IgD-negative memory B cell (primary cell): ENCODE measurements around the gene AP3S2. TPM values are rescaled to one million over a fixed set of nuclear protein-coding genes. Genes with fewer than 3 reads are reported as not detected.
"Not testable (repeated sequence)": the region's sequence is repeated elsewhere in the genome, so short reads cannot be mapped to it uniquely, and the experiment has no call there.

Experiments
- H3K27ac Mint-ChIP-seq, 3 donors: one replicate each; pipeline ENCODE4 v1.8.0; 2020 to 2022; ENCODE audit warnings: mild to moderate bottlenecking in 3 of 3, mixed read lengths in 3 of 3, moderate library complexity in 1 of 3
- H3K27me3 Mint-ChIP-seq: one replicate; pipeline ENCODE4 v1.8.0; 2021; ENCODE audit warnings: mixed read lengths
- H3K36me3 Mint-ChIP-seq: one replicate; pipeline ENCODE4 v1.8.0; 2020; ENCODE audit warnings: mild to moderate bottlenecking, mixed read lengths
- H3K4me1 Mint-ChIP-seq, 3 donors: one replicate each; pipeline ENCODE4 v1.8.0; 2020 to 2022; ENCODE audit warnings: mixed read lengths in 3 of 3, mild to moderate bottlenecking in 1 of 3
- H3K4me3 Mint-ChIP-seq, 4 donors: one replicate each; pipeline ENCODE4 v1.8.0; 2020 to 2022; ENCODE audit warnings: mild to moderate bottlenecking in 4 of 4, mixed read lengths in 4 of 4, moderate library complexity in 3 of 4
- H3K9me3 Mint-ChIP-seq, 3 donors: one replicate each; pipeline ENCODE4 v1.8.0; 2020 to 2021; ENCODE audit warnings: mixed read lengths in 3 of 3, mild to moderate bottlenecking in 1 of 3
- polyA plus RNA-seq: library from polyadenylated mRNA; unstranded; fragments of 300-500 nt; fragmentation: Illumina TruSeq; gene quantifications from one replicate; pipeline ENCODE4 v1.2.3, GENCODE V29; 2021

AP3S2 gene
- polyA plus RNA-seq: 29.7 TPM

- no peaks in the 10 kb centered on the region for H3K9me3 Mint-ChIP-seq
- peak within 1 kb of the TSS; percentile 95 to 98 (median 97) for H3K4me3 Mint-ChIP-seq
- H3K36me3 Mint-ChIP-seq: peaks cover 4% of the 10 kb centered on the region
- H3K27ac Mint-ChIP-seq: peak within 1 kb of the TSS; percentile 84 to 94 (median 93)
- no peaks in the 10 kb centered on the region for H3K27me3 Mint-ChIP-seq
- peaks cover 20 to 27% (median 24%) of the 10 kb centered on the region in 3 donors for H3K4me1 Mint-ChIP-seq
Observed at GRCh38 chr15:89893696-89894447, at the start of gene AP3S2. Gene AP3S2, minus strand, starts transcription at chr15:89893994. Its CDS starts 45 bp downstream, at chr15:89893949.

GRCh38 chr15:89939910-89940309 is 46.1 kb upstream of the AP3S2 start:
- H3K9me3 Mint-ChIP-seq: no peaks in the 10 kb centered on the region
- no peak overlapping the region for H3K4me3 Mint-ChIP-seq
- peaks cover 17% of the 10 kb centered on the region for H3K27me3 Mint-ChIP-seq
- H3K36me3 Mint-ChIP-seq: no peaks in the 10 kb centered on the region
- peaks cover 0 to 3% (median 0%) of the 10 kb centered on the region in 3 donors for H3K4me1 Mint-ChIP-seq
- no peak overlapping the region for H3K27ac Mint-ChIP-seq

GRCh38 chr15:89939377-89939776 is 45.6 kb upstream of the AP3S2 start:
- H3K27me3 Mint-ChIP-seq: peaks cover 17% of the 10 kb centered on the region
- not testable (repeated sequence) for H3K4me1 Mint-ChIP-seq, H3K36me3 Mint-ChIP-seq, H3K27ac Mint-ChIP-seq, H3K9me3 Mint-ChIP-seq, H3K4me3 Mint-ChIP-seq

- Mint-ChIP-seq H3K9me3 (no peaks in the 10 kb centered on the region), H3K27me3 (peaks cover 15% of the 10 kb centered on the region), H3K36me3 (no peaks in the 10 kb centered on the region), H3K4me3 (no peak overlapping the region), H3K4me1 (peaks cover 0 to 3% (median 0%) of the 10 kb centered on the region in 3 donors), H3K27ac (no peak overlapping the region)
Observed at GRCh38 chr15:89937365-89938350, 43.9 kb upstream of the AP3S2 start.

- Mint-ChIP-seq H3K27ac (no peak overlapping the region), H3K4me3 (no peak overlapping the region), H3K4me1 (peaks cover 0 to 3% (median 0%) of the 10 kb centered on the region in 3 donors), H3K27me3 (peaks cover 13% of the 10 kb centered on the region), H3K9me3 (no peaks in the 10 kb centered on the region), H3K36me3 (no peaks in the 10 kb centered on the region)
Observed at GRCh38 chr15:89936786-89937265, 43.0 kb upstream of the AP3S2 start.

GRCh38 chr15:89936051-89936785 is 42.4 kb upstream of the AP3S2 start:
- Mint-ChIP-seq H3K27me3 (peaks cover 10% of the 10 kb centered on the region), H3K9me3 (no peaks in the 10 kb centered on the region), H3K4me3 (no peak overlapping the region), H3K27ac (no peak overlapping the region), H3K36me3 (no peaks in the 10 kb centered on the region), H3K4me1 (peaks cover 0 to 3% (median 0%) of the 10 kb centered on the region in 3 donors)

- no peaks in the 10 kb centered on the region for H3K36me3 Mint-ChIP-seq
- H3K27me3 Mint-ChIP-seq: peaks cover 5% of the 10 kb centered on the region
- no peaks in the 10 kb centered on the region for H3K9me3 Mint-ChIP-seq
- no peak overlapping the region for H3K4me3 Mint-ChIP-seq
- H3K27ac Mint-ChIP-seq: no peak overlapping the region
- peaks cover 0 to 3% (median 0%) of the 10 kb centered on the region in 3 donors for H3K4me1 Mint-ChIP-seq
Observed at GRCh38 chr15:89932880-89933279, 39.1 kb upstream of the AP3S2 start.

GRCh38 chr15:89928421-89928820 is 34.6 kb upstream of the AP3S2 start:
- H3K27ac Mint-ChIP-seq: no peak overlapping the region
- H3K27me3 Mint-ChIP-seq: no peaks in the 10 kb centered on the region
- H3K9me3 Mint-ChIP-seq: no peaks in the 10 kb centered on the region
- H3K36me3 Mint-ChIP-seq: no peaks in the 10 kb centered on the region
- no peaks in the 10 kb centered on the region for H3K4me1 Mint-ChIP-seq
- no peak overlapping the region for H3K4me3 Mint-ChIP-seq

GRCh38 chr15:89926158-89926557 is 32.4 kb upstream of the AP3S2 start:
- Mint-ChIP-seq H3K4me1 (no peaks in the 10 kb centered on the region), H3K36me3 (no peaks in the 10 kb centered on the region), H3K27ac (no peak overlapping the region), H3K4me3 (no peak overlapping the region), H3K27me3 (no peaks in the 10 kb centered on the region), H3K9me3 (no peaks in the 10 kb centered on the region)

GRCh38 chr15:89917442-89918101 is 23.8 kb upstream of the AP3S2 start:
- no peak overlapping the region for H3K4me3 Mint-ChIP-seq
- H3K4me1 Mint-ChIP-seq: no peaks in the 10 kb centered on the region
- H3K27ac Mint-ChIP-seq: no peak overlapping the region
- H3K27me3 Mint-ChIP-seq: peaks cover 14% of the 10 kb centered on the region
- peaks cover 4% of the 10 kb centered on the region for H3K36me3 Mint-ChIP-seq
- H3K9me3 Mint-ChIP-seq: no peaks in the 10 kb centered on the region

GRCh38 chr15:89916660-89917059 is 22.9 kb upstream of the AP3S2 start:
- Mint-ChIP-seq H3K36me3 (peaks cover 4% of the 10 kb centered on the region), H3K4me1 (peaks cover 0 to 3% (median 0%) of the 10 kb centered on the region in 3 donors), H3K9me3 (no peaks in the 10 kb centered on the region), H3K27me3 (peaks cover 22% of the 10 kb centered on the region), H3K4me3 (no peak overlapping the region), H3K27ac (no peak overlapping the region)

- Mint-ChIP-seq H3K9me3 (no peaks in the 10 kb centered on the region), H3K4me1 (peaks cover 0 to 5% (median 2%) of the 10 kb centered on the region in 3 donors), H3K27ac (peak within 1 kb of the TSS in 1 of 3 donors; percentile 40), H3K36me3 (no peaks in the 10 kb centered on the region), H3K4me3 (peak within 1 kb of the TSS in 3 of 4 donors; percentile 60 to 68 (median 67)), H3K27me3 (peaks cover 21% of the 10 kb centered on the region)
Observed at GRCh38 chr15:89912674-89913396, 19.0 kb upstream of the AP3S2 start, which contains the start of gene ARPIN. Gene ARPIN, minus strand, starts transcription at chr15:89912952. Its CDS starts 117 bp downstream, at chr15:89912835.

- peaks cover 21% of the 10 kb centered on the region for H3K27me3 Mint-ChIP-seq
- H3K9me3 Mint-ChIP-seq: no peaks in the 10 kb centered on the region
- H3K27ac Mint-ChIP-seq: no peak overlapping the region
- H3K36me3 Mint-ChIP-seq: no peaks in the 10 kb centered on the region
- peak overlapping the region in 2 of 4 donors; percentile 54 to 60 for H3K4me3 Mint-ChIP-seq
- H3K4me1 Mint-ChIP-seq: peaks cover 0 to 5% (median 2%) of the 10 kb centered on the region in 3 donors
Observed at GRCh38 chr15:89912145-89912673, 18.4 kb upstream of the AP3S2 start.
